SK-N-MC (cell line): Measurements from ENCODE around the gene KRTAP9-6.

Experiments
- EZH2 ChIP-seq: fragments of 200-600 bp; sonication (generic); IDR thresholded peaks from one replicate; pipeline ENCODE4 v1.6.1; 2017; ENCODE audit warnings: antibody characterized with exemption
- FOXP2 ChIP-seq: optimal IDR thresholded peaks from 2 replicates; pipeline ENCODE3; 2011; ENCODE audit warnings: mild to moderate bottlenecking, moderate library complexity; ENCODE audit not compliant: insufficient read depth; ENCODE audit errors: extremely low read length, control extremely low read depth
- POLR2AphosphoS5 ChIP-seq: IDR thresholded peaks from 2 replicates; pipeline ENCODE4 v1.6.1; 2012; ENCODE audit warnings: mild to moderate bottlenecking, low read depth, low read length, borderline replicate concordance

DNA sequence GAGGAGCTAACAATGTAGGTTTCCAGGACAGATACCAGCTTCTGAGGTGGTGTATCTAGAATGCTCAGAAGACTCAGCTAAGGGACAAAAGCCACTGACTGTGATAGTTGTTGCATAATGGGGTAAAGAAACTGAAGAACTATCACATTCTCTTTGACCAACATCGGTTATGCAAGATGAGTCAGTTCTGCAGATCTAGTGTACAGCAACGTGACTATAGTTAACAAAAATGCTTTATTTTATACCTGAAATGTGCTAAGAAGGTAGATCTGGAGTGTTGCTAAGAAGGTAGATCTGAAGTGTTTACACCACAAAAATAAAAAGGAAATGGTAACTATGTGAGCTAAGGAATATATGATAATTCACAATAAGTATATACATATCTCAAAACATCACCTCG, 2.5 kb downstream of the KRTAP9-6 start:
- TF ChIP-seq POLR2AphosphoS5 (no peak), EZH2 (no peak), FOXP2 (no peak)
